SJCRH30 (cell line): ENCODE measurements around the gene RALBP1. TPM values are rescaled to one million over a fixed set of nuclear protein-coding genes. Genes with fewer than 3 reads are reported as not detected.
A peak's percentile ranks its signal among the peaks of the same experiment; 100 is the strongest.
"Not testable (repeated sequence)": the region's sequence is repeated elsewhere in the genome, so short reads cannot be mapped to it uniquely, and the experiment has no call there.

Source experiments
- DNase-seq, 2 experiments: peaks; one replicate each; pipeline ENCODE4 v3.0.0-alpha.2; 2015 to 2020
- H3K27ac ChIP-seq: fragments of 250-450 bp; sonication (Bioruptor Pico); 2 replicates; pipeline ENCODE4 v1.5.1; 2020; ENCODE audit warnings: mild to moderate bottlenecking, moderate library complexity
- H3K27me3 ChIP-seq: fragments of 250-450 bp; sonication (Bioruptor Pico); 2 replicates; pipeline ENCODE4 v1.5.1; 2020; ENCODE audit warnings: mild to moderate bottlenecking, moderate library complexity
- H3K36me3 ChIP-seq: fragments of 250-450 bp; sonication (Bioruptor Pico); 2 replicates; pipeline ENCODE4 v1.5.1; 2020; ENCODE audit warnings: mild to moderate bottlenecking, moderate library complexity
- H3K4me1 ChIP-seq: fragments of 250-450 bp; sonication (Bioruptor Pico); 2 replicates; pipeline ENCODE4 v1.5.1; 2020; ENCODE audit warnings: mild to moderate bottlenecking, moderate library complexity
- H3K4me3 ChIP-seq: fragments of 250-450 bp; sonication (Bioruptor Pico); 2 replicates; pipeline ENCODE4 v1.5.1; 2020; ENCODE audit warnings: mild to moderate bottlenecking, moderate library complexity
- H3K9me3 ChIP-seq: fragments of 250-450 bp; sonication (Bioruptor Pico); replicated peaks from 2 replicates; pipeline ENCODE4 v1.5.1; 2020; ENCODE audit warnings: mild to moderate bottlenecking, moderate library complexity
- total RNA-seq: library from RNA; depleted of rRNA; stranded (reverse); fragments of >200 nt; shearing (Covaris generic); gene quantifications from 2 replicates; pipeline ENCODE4 v1.2.3, GENCODE V29; 2014

RALBP1 gene
- total RNA-seq, 1 experiment from 2014 or later = 34.7 TPM

DNA sequence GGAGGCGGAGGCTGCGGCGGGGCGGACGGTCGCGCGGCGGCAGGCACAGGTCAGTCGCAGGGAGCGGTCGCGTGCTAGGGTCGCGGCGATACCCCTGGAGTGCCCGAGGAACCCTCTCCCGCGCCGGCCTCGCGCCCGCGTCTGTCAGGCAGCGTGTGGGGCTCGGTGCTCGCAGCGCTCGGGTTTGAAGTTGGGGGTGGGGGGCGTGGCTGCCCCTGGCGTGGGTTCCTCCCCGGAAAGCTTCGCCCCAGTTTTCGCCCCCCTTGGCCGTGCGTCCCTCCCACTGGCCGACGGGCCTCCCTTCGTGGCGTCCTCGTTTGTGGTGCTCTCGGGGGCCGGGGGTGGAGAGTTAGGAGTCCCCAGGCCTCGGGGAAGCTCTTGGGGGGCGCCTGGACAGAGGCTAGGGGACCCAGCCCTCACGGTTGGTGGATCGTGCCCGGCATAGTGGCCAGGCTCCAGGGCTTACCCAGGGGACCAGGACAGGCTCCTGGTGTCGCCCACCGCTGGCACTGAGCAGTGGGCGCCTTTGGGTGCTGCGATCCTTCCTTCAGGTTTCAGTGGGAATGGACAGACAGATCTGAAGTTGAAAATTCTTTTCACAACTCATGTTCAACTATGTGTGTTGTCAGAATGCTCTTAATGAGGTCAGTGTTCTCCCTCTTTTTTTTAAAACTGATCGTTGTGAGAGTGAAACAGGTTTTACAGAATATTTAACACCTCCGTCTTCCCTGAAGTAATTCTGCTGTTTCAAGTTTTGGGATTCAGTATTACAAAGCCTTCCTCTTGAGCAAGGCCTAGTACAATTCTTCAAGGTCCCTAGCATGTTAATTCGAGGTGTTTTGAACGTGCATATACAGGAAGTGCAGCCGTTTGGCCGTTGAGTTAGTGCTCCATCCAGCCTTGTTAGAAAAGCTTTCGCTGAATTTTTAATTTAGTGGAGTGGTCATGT lies 604 bp downstream of the RALBP1 start:
- Histone ChIP-seq H3K27ac (peak overlapping the region; percentile 27; the same call in 1 of the 2 replicates), H3K4me3 (peak overlapping the region; percentile 71), H3K36me3 (no peaks in the 10 kb centered on the region), H3K27me3 (no peaks in the 10 kb centered on the region), H3K4me1 (no peaks in the 10 kb centered on the region), H3K9me3 (no peaks in the 10 kb centered on the region)
- DNase-seq = peak in 1 of 2 experiments; percentile 23

- not testable (repeated sequence) for H3K4me1 ChIP-seq, H3K9me3 ChIP-seq, DNase-seq, H3K4me3 ChIP-seq, H3K36me3 ChIP-seq, H3K27ac ChIP-seq, H3K27me3 ChIP-seq
Measured at GRCh38 chr18:9476949-9477348, 1.6 kb downstream of the RALBP1 start.

DNA sequence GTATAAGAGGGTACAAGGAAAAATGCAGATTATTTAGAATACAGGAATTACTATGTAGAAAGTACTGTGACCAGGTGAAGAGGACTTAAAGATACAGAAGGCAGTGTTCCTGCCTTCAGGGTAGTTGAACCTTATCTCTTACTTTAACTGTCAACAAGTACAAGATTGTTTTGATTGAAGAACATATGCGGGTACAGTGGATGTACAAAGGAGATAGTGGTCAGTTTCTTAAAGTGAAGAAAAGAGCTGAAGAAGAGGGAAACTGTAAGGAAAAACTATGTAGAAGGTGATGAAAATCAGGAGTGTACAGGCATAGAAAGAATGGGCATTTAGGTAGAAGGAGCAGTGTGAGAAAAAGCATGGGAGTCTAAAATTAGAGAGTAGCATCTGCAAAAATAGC lies 2.2 kb downstream of the RALBP1 start:
- Histone ChIP-seq H3K9me3 (no peaks in the 10 kb centered on the region), H3K4me3 (no peak overlapping the region)
- no peak for DNase-seq

GRCh38 chr18:9478545-9478944 lies 3.2 kb downstream of the RALBP1 start:
- no peak for DNase-seq
- Histone ChIP-seq H3K27me3 (no peaks in the 10 kb centered on the region), H3K27ac (no peak overlapping the region), H3K4me3 (no peak overlapping the region), H3K36me3 (no peaks in the 10 kb centered on the region), H3K4me1 (no peaks in the 10 kb centered on the region), H3K9me3 (no peaks in the 10 kb centered on the region)

More for the DNA sequence above, 2.2 kb downstream of the RALBP1 start:
- H3K36me3 ChIP-seq = no peaks in the 10 kb centered on the region
- no peak overlapping the region for H3K27ac ChIP-seq
- H3K27me3 ChIP-seq = no peaks in the 10 kb centered on the region
- H3K4me1 ChIP-seq = no peaks in the 10 kb centered on the region

DNA sequence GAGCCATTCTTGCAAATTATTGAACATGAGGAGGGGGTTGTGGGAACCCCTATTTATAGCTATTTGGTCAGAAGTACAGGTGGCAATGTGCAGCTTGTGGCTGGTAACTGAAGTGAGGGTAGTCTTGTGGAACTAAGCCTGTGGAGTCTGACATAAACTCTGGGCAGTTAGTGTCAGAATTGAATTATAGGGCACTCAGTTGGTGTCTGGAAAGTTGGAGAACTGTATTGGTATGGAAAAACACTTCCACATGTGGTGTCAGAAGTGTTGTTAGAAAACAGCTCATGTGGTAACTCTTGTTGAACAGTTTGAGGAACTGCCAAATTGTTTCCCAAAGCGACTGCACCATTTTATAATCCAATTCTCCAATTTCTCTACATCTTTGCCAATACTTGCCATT lies 7.5 kb downstream of the RALBP1 start:
- H3K27ac ChIP-seq = no peak overlapping the region
- no peaks in the 10 kb centered on the region for H3K4me1 ChIP-seq
- H3K9me3 ChIP-seq = no peaks in the 10 kb centered on the region
- no peaks in the 10 kb centered on the region for H3K36me3 ChIP-seq
- H3K27me3 ChIP-seq = no peaks in the 10 kb centered on the region
- H3K4me3 ChIP-seq = no peak overlapping the region
- no peak for DNase-seq

GRCh38 chr18:9483526-9483925 lies 8.2 kb downstream of the RALBP1 start:
- Histone ChIP-seq H3K27me3 (no peaks in the 10 kb centered on the region), H3K4me1 (no peaks in the 10 kb centered on the region), H3K36me3 (no peaks in the 10 kb centered on the region), H3K27ac (no peak overlapping the region), H3K4me3 (no peak overlapping the region), H3K9me3 (no peaks in the 10 kb centered on the region)
- DNase-seq = no peak

DNA sequence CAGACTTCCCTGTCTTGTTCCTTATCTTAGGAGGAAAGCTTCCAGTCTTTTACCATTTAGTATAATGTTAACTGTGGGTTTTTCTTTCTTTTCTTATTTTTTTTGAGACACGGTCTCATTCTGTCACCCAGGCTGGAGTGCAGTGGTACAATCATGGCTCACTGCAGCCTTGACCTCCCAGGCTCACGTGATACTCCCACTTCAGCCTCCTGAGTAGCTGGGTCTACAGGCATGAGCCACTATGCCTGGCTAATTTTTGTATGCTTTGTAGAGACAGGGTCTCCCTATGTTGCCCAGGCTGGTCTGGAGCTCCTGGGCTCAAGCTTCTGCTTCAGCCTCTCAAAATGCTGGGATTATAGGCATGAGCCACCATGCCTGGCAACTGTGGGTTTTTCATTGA lies 9.5 kb downstream of the RALBP1 start:
- not testable (repeated sequence) for H3K27me3 ChIP-seq, H3K4me3 ChIP-seq, H3K4me1 ChIP-seq, H3K27ac ChIP-seq, DNase-seq, H3K36me3 ChIP-seq, H3K9me3 ChIP-seq

GRCh38 chr18:9488538-9488937 lies 13.2 kb downstream of the RALBP1 start:
- no peak for DNase-seq
- H3K36me3 ChIP-seq = no peaks in the 10 kb centered on the region
- H3K4me1 ChIP-seq = no peaks in the 10 kb centered on the region
- no peak overlapping the region for H3K4me3 ChIP-seq
- H3K27me3 ChIP-seq = no peaks in the 10 kb centered on the region
- H3K9me3 ChIP-seq = no peaks in the 10 kb centered on the region
- no peak overlapping the region for H3K27ac ChIP-seq

DNA sequence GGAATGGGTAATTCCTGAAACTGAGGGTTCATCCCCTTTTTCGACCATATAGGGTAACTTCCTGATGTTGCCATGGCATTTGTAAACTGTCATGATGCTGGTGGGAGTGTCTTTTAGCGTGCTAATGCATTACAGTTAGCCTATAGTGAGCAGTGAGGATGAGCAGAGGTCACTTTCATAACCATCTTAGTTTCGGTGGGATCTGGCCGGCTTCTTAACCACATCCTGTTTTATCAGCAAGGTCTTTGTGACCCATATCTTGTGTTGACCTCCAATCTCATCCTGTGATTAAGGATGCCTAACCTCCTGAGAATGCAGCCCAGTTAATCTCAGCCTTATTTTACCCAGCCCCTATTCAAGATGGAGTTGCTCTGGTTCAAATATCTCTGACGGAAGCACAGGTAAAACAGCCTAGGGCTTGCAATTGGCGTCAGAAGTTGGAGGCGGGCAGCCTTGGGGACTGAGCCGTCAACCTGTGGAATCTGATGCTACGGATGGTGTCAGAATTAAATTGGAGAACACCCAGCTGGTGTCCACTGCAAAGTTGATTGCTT lies 19.5 kb downstream of the RALBP1 start:
- H3K27ac ChIP-seq = no peak overlapping the region
- no peaks in the 10 kb centered on the region for H3K9me3 ChIP-seq
- H3K27me3 ChIP-seq = no peaks in the 10 kb centered on the region
- no peaks in the 10 kb centered on the region for H3K36me3 ChIP-seq
- H3K4me3 ChIP-seq = no peak overlapping the region
- H3K4me1 ChIP-seq = no peaks in the 10 kb centered on the region
- no peak for DNase-seq

GRCh38 chr18:9495465-9495864 lies 20.2 kb downstream of the RALBP1 start:
- H3K27me3 ChIP-seq = no peaks in the 10 kb centered on the region
- H3K4me3 ChIP-seq = no peak overlapping the region
- no peak overlapping the region for H3K27ac ChIP-seq
- H3K9me3 ChIP-seq = no peaks in the 10 kb centered on the region
- no peak for DNase-seq
- H3K36me3 ChIP-seq = no peaks in the 10 kb centered on the region
- no peaks in the 10 kb centered on the region for H3K4me1 ChIP-seq

GRCh38 chr18:9495916-9496705 lies 20.8 kb downstream of the RALBP1 start:
- no peaks in the 10 kb centered on the region for H3K36me3 ChIP-seq
- no peaks in the 10 kb centered on the region for H3K27me3 ChIP-seq
- no peak overlapping the region for H3K27ac ChIP-seq

DNA sequence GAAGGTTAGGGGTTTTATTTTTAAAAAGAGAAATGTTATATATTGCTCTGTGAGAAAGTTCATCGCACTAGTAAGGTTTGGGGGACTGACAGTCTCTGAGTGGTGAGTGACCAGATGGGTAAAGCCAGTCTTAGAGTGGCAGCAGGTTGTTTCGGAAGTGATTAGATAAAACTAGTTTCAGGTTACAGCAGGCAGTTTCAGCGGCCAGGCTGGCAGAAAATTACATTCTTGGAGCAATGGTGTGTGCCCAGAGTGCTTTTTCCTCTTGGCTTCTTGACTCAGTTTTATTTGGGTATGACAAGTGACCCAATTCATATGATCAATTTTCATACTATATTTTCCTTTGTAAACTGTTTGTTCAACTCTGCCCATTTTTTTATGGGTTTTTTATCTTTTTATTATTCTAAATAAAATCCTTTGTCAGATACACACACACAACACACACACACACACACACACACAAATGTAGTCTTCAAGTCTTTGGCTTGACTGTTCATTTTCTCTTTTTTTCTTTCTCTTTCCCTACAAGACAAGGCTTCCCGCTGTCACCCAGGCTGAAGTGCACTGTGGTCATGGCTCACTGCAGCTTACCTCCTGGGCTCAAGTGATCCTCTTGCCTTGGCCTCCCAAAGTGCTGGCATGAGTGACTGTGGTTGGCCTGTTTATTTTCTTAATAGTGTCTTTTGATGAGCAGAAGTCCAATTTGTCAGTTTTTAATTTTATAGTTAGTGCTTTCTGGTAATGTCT lies 30.9 kb downstream of the RALBP1 start:
- H3K9me3 ChIP-seq = no peaks in the 10 kb centered on the region; the same call in 1 of the 2 replicates
- H3K27ac ChIP-seq = no peak overlapping the region
- no peaks in the 10 kb centered on the region for H3K4me1 ChIP-seq
- H3K4me3 ChIP-seq = no peak overlapping the region
- peak in 1 of 2 experiments; percentile 1 for DNase-seq
- H3K36me3 ChIP-seq = no peaks in the 10 kb centered on the region
- H3K27me3 ChIP-seq = no peaks in the 10 kb centered on the region

More at GRCh38 chr18:9495916-9496705, 20.8 kb downstream of the RALBP1 start:
- no peak for DNase-seq
- no peaks in the 10 kb centered on the region for H3K9me3 ChIP-seq
- H3K4me3 ChIP-seq = no peak overlapping the region
- H3K4me1 ChIP-seq = no peaks in the 10 kb centered on the region

- Histone ChIP-seq H3K27me3 (no peaks in the 10 kb centered on the region), H3K4me3 (no peak overlapping the region), H3K9me3 (no peaks in the 10 kb centered on the region; the same call in 1 of the 2 replicates), H3K36me3 (no peaks in the 10 kb centered on the region), H3K4me1 (no peaks in the 10 kb centered on the region), H3K27ac (no peak overlapping the region)
- no peak for DNase-seq
Measured at GRCh38 chr18:9507565-9508088, 32.3 kb downstream of the RALBP1 start.

DNA sequence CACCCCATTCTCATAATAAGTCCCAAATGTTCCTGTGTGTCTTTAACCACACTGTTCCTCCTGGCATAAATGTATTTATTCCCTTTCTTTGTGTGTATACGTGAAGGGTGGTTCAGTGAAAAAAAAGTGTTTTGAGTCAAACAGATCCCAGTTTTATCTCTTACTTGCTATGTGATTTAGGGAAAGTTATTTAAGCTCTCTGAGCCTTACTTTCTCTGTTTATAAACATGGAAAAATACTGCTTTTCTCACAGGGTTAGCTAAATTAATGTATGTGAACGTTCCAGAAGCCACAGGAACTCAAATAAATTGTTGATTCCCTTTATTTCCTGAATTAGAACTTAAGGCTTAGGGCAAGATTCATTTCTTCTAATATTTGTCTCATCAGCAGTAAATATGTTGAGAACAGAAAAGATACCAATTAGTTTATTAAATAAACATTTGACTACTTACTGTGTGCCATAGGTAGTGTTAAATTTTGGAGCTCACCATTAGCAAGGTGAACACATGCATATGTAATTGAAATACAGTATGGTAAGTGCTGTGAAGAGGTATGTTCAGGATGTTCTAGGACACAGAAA lies 33.2 kb downstream of the RALBP1 start:
- Histone ChIP-seq H3K36me3 (peaks cover under 1% of the 10 kb centered on the region; the same call in 1 of the 2 replicates), H3K9me3 (no peaks in the 10 kb centered on the region; the same call in 1 of the 2 replicates), H3K4me1 (no peaks in the 10 kb centered on the region), H3K4me3 (no peak overlapping the region), H3K27ac (no peak overlapping the region), H3K27me3 (no peaks in the 10 kb centered on the region)
- DNase-seq = no peak
